ENCODE measurements around the gene TUB. TPM values are rescaled to one million over a fixed set of nuclear protein-coding genes. Genes with fewer than 3 reads are reported as not detected.

The TUB gene
- polyA plus RNA-seq, 1 of the 3 experiments (the other 2 are of a cell fraction): 11.3 TPM

- ChIA-PET CTCF (interaction anchor here (1.0 to 1.5 kb wide), 3 partner anchors 17 to 135 kb away, joined by 3 to 5 read pairs (median 4); partner anchors contain the start of gene EIF3F), POLR2A (no interaction called here)
- no peaks in the 10 kb centered on the region for H3K9me3 ChIP-seq
- no peak overlapping the region for H3K4me2 ChIP-seq
- H3K27me3 ChIP-seq (ENCODE audit: insufficient read depth): no peaks in the 10 kb centered on the region
- no peaks in the 10 kb centered on the region for H4K20me1 ChIP-seq (ENCODE audit: insufficient read depth)
- H3F3A ChIP-seq (replicated peaks; ENCODE audit: insufficient read depth): no peaks in the 10 kb centered on the region
- WGBS (ENCODE audit: low lambda C conversion rate): 20% methylated on average over 1 of the region's 1 CpG
- H2AFZ ChIP-seq (ENCODE audit: low read depth): no peak overlapping the region
- H3K36me3 ChIP-seq (replicated peaks in 1 of 2; ENCODE audit: control insufficient read depth in 1 of 2, insufficient read depth in 2 of 2, low read length in 1 of 2): no peaks in the 10 kb centered on the region
- no peaks in the 10 kb centered on the region for H3K9me2 ChIP-seq
- no peaks in the 10 kb centered on the region for H3K4me1 ChIP-seq (ENCODE audit: control insufficient read depth in 1 of 2, insufficient read depth in 2 of 2, low read depth in 1 of 2, low read length in 1 of 2)
- H3K79me2 ChIP-seq (ENCODE audit: insufficient read depth): no peaks in the 10 kb centered on the region
- DNase-seq: no peak
- no peak overlapping the region for H3K9ac ChIP-seq
- no peak overlapping the region for H3K27ac ChIP-seq (ENCODE audit: low read depth in 2 of 2, low read length in 1 of 2)
- H3K4me3 ChIP-seq (ENCODE audit: low read depth in 2 of 2, low read length in 1 of 2): no peak overlapping the region
- TF ChIP-seq RAD21 (IDR thresholded peaks at IDR 0.05; ENCODE audit: low read length) (no peak), TCF12 (IDR thresholded peaks at IDR 0.05) (no peak), RCOR1 (IDR thresholded peaks at IDR 0.05; ENCODE audit: low read length) (no peak), PBX3 (IDR thresholded peaks at IDR 0.05) (no peak), FOXM1 (IDR thresholded peaks at IDR 0.05; ENCODE audit: low read depth) (no peak), MEF2A (IDR thresholded peaks at IDR 0.05; ENCODE audit: borderline replicate concordance, low read depth) (no peak), SMC3 (IDR thresholded peaks at IDR 0.05; ENCODE audit: low read depth, low read length) (no peak)
Observed at GRCh38 chr11:8122173-8122764, 41.3 kb downstream of the TUB start.

- H3K27me3 ChIP-seq (ENCODE audit: insufficient read depth): no peaks in the 10 kb centered on the region
- WGBS (ENCODE audit: low lambda C conversion rate): 50% methylated on average over 8 of the region's 8 CpGs
- TF ChIP-seq MEF2A (IDR thresholded peaks at IDR 0.05; ENCODE audit: borderline replicate concordance, low read depth) (no peak), RCOR1 (IDR thresholded peaks at IDR 0.05; ENCODE audit: low read length) (no peak), SIN3A (IDR thresholded peaks at IDR 0.05; ENCODE audit: borderline replicate concordance, low read depth, low read length) (no peak), MAX (IDR thresholded peaks at IDR 0.05; ENCODE audit: low read depth) (no peak), RXRA (IDR thresholded peaks at IDR 0.05; ENCODE audit: borderline replicate concordance, low read depth) (no peak), CTCF (IDR thresholded peaks at IDR 0.05) (no peak), USF2 (IDR thresholded peaks at IDR 0.05; ENCODE audit: borderline replicate concordance, low read depth, low read length) (no peak), SMC3 (IDR thresholded peaks at IDR 0.05; ENCODE audit: low read depth, low read length) (no peak), EP300 (IDR thresholded peaks at IDR 0.05; ENCODE audit: borderline replicate concordance in 1 of 2, low read depth in 1 of 2, low read length in 1 of 2) (no peak), MXI1 (IDR thresholded peaks at IDR 0.05; ENCODE audit: low read depth, low read length) (no peak), RFX5 (IDR thresholded peaks at IDR 0.05; ENCODE audit: low read length) (no peak), NRF1 (IDR thresholded peaks at IDR 0.05; ENCODE audit: low read depth, low read length) (no peak), FOSL2 (IDR thresholded peaks at IDR 0.05; ENCODE audit: borderline replicate concordance, low read depth) (no peak), POLR2AphosphoS5 (IDR thresholded peaks at IDR 0.05; ENCODE audit: low read depth, low read length) (no peak), GABPA (IDR thresholded peaks at IDR 0.05; ENCODE audit: low read depth) (no peak), IRF3 (IDR thresholded peaks at IDR 0.05; ENCODE audit: low read depth, low read length) (no peak)
- no peak overlapping the region for H3K9ac ChIP-seq
- H3F3A ChIP-seq (replicated peaks; ENCODE audit: insufficient read depth): no peaks in the 10 kb centered on the region
- no peak for DNase-seq
- ChIA-PET POLR2A (no interaction called here), CTCF (interaction anchor here (1.0 to 1.5 kb wide), 3 partner anchors 29 to 140 kb away, joined by 3 to 9 read pairs (median 3); no protein-coding TSS in a partner anchor)
- no peaks in the 10 kb centered on the region for H3K36me3 ChIP-seq (replicated peaks in 1 of 2; ENCODE audit: control insufficient read depth in 1 of 2, insufficient read depth in 2 of 2, low read length in 1 of 2)
- no peaks in the 10 kb centered on the region for H3K9me2 ChIP-seq
- H3K4me2 ChIP-seq: no peak overlapping the region
- H4K20me1 ChIP-seq (ENCODE audit: insufficient read depth): no peaks in the 10 kb centered on the region
- H3K79me2 ChIP-seq (ENCODE audit: insufficient read depth): no peaks in the 10 kb centered on the region
- no peak overlapping the region for H2AFZ ChIP-seq (ENCODE audit: low read depth)
- H3K9me3 ChIP-seq: no peaks in the 10 kb centered on the region
- H3K4me3 ChIP-seq (ENCODE audit: low read depth in 2 of 2, low read length in 1 of 2): no peak overlapping the region
- H3K4me1 ChIP-seq (ENCODE audit: control insufficient read depth in 1 of 2, insufficient read depth in 2 of 2, low read depth in 1 of 2, low read length in 1 of 2): no peaks in the 10 kb centered on the region
- no peak overlapping the region for H3K27ac ChIP-seq (ENCODE audit: low read depth in 2 of 2, low read length in 1 of 2)
Observed at GRCh38 chr11:8126649-8127289, 45.8 kb downstream of the TUB start.

Measured in SK-N-SH (cell line).